GM08714 (cell line): ENCODE results near the gene PDE4D.

ENCODE experiments used
- H3K4me3 ChIP-seq: fragments of 200-500 bp; sonication (Bioruptor generic); 2 replicates; pipeline ENCODE4 v1.5.1; 2014; ENCODE audit warnings: mild to moderate bottlenecking, low read length, inconsistent platforms
- ZNF274 ChIP-seq: IDR thresholded peaks from 2 replicates; pipeline ENCODE4 v1.6.1; 2012; ENCODE audit warnings: mild to moderate bottlenecking, low read depth, low read length

The PDE4D gene

GRCh38 chr5:58919833-58920232, 973.7 kb downstream of the PDE4D start:
- no peak for TF ChIP-seq ZNF274
- H3K4me3 ChIP-seq = no peak overlapping the region
